ENCODE results near the gene MUC5B.
"Not testable (repeated sequence)": the region's sequence is repeated elsewhere in the genome, so short reads cannot be mapped to it uniquely, and the experiment has no call there.

MUC5B gene

GRCh38 chr11:1251236-1251770, 28.4 kb downstream of the MUC5B start:
- no peak for DNase-seq

DNA sequence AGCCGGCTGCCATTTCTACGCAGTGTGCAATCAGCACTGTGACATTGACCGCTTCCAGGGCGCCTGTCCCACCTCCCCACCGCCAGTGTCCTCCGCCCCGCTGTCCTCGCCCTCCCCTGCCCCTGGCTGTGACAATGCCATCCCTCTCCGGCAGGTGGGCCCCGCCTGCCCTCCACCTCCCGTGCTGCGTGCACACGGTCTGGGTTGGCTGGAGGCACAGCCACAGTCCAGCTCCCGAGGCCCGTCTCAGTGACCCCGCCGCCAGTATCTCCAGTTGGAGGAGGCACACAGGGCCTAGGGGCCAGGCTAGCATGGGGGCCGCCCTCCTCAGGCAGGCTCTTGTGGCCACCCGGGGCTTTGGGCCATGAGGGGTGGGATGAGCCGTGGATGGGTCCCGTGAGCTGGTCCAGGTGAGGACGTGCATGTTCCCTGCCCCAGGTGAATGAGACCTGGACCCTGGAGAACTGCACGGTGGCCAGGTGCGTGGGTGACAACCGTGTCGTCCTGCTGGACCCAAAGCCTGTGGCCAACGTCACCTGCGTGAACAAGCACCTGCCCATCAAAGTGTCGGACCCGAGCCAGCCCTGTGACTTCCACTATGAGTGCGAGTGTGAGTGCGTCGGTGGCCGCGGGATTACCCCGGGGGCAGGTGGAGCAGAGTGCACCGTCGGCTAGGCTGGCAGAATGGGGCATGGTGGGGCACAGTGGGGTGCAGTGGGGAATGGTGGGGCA, 29.7 kb downstream of the MUC5B start:
- DNase-seq: no peak

DNA sequence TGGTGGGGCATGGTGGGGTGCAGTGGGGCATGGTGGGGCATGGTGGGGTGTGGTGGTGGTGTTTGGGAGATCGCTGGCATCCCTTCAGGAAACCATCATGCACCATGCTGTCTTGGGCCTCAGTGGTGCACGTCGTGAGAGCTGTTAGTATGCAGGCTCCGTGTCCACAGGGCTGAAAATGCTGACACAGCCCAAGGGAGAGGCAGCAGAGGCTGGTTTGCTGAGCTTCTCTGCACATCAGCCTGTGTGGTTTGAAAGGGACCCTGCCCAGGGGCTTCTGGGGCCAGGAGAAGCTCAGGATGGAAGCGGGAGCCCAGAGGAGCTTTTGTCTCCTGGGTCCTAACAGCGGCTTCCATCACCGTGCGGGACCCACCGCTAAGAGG, 30.2 kb downstream of the MUC5B start:
- DNase-seq: no peak

DNA sequence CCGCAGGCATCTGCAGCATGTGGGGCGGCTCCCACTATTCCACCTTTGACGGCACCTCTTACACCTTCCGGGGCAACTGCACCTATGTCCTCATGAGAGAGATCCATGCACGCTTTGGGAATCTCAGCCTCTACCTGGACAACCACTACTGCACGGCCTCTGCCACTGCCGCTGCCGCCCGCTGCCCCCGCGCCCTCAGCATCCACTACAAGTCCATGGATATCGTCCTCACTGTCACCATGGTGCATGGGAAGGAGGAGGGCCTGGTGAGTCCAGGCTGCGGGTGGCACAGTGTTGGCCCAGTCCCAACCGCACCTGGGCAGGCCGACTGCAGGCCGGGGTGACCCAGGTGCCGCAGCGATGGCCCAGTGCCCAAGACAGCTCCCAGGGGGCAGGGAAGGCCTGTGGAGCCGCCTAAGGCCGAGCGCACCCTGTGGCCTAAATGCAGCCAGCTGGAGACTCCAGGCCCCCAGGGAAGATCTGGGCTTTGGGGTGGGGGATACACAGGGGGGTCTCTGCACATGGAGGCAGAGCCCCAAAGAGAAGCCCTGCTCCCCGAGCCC, 31.3 kb downstream of the MUC5B start:
- DNase-seq: no peak

DNA sequence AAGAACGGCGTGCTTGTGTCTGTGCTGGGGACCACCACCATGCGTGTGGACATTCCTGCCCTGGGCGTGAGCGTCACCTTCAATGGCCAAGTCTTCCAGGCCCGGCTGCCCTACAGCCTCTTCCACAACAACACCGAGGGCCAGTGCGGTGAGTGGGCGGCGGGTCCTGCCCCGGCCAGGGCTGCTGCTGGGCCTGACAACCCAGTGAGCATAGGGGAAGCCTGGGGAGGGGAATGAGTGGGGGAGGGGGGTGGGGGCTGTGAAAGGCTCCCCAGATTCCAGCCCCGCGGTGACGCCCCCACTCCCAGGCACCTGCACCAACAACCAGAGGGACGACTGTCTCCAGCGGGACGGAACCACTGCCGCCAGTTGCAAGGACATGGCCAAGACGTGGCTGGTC, 31.9 kb downstream of the MUC5B start:
- DNase-seq: no peak

DNA sequence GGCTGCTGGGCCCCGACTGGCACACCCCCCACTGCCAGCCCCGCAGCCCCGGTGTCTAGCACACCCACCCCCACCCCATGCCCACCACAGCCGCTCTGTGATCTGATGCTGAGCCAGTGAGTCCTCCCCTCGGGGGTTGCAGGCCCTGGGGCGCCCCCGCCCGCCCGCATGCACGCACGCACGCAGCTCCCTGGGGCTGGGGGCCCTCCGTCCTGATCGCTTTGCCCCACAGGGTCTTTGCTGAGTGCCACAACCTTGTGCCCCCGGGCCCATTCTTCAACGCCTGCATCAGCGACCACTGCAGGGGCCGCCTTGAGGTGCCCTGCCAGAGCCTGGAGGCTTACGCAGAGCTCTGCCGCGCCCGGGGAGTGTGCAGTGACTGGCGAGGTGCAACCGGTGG, 32.3 kb downstream of the MUC5B start:
- no peak for DNase-seq

GRCh38 chr11:1256257-1257045, 33.6 kb downstream of the MUC5B start:
- DNase-seq: no peak

DNA sequence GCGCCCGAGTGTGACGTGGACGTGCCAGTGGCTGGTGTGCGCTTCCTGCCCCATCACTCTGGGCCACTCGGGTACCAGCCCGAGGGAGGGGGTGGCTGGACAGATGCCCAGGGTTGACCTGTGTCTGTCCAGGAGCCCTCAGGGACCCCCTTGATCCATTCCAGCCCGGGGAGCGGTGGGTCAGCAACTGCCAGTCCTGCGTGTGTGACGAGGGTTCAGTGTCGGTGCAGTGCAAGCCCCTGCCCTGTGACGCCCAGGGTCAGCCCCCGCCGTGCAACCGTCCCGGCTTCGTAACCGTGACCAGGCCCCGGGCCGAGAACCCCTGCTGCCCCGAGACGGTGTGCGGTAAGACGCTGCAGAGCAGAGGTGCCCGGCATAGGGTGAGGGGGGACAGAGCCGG, 34.5 kb downstream of the MUC5B start:
- no peak for DNase-seq

DNA sequence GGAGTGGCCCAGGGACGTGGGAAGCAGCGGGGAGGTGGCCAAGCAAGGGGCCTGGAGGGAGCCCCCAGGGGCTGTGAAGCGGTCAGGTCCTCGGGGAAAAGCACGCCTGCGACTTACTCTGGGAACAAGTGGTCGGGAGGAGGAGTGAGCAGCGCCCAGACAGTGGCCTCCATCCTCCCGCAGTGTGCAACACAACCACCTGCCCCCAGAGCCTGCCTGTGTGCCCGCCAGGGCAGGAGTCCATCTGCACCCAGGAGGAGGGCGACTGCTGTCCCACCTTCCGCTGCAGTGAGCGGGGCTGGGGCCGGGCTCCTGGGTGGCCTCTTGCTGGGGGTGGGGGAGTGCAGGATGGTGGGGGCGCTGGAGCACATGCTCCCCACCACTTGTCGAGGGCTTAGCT, 35.0 kb downstream of the MUC5B start:
- DNase-seq: no peak

DNA sequence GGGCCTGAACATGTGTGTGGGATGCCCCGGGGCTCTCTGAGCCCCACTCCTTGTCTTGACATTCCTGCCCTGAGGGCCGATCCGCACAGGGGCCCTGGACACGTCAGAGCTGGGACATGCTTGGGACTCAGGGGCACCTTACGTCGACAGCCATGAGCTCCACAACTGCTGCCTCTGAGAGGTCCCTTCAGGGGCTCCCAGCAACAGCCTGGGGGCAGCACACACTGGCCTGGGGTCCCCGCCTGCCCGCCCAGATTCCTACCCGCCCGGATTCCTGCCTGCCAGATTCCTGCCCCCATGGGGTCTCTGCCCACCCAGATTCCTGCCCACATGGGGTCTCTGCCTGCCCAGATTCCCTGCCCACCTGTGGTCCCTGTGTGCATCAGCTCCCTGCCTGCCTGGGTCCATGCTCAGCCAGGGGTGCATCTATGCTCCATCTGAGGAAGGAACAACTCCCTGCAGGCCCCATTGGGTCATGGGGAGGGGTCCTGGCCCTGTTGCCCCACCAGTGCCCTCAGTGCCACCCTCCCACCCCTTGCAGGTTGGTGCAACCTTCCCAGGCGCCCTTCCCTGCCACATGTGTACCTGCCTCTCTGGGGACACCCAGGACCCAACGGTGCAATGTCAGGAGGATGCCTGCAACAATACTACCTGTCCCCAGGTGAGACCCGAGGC, 35.7 kb downstream of the MUC5B start:
- no peak for DNase-seq

- no peak for DNase-seq
Measured at GRCh38 chr11:1259076-1259461, 36.2 kb downstream of the MUC5B start.

- no peak for DNase-seq
Measured at GRCh38 chr11:1259561-1259960, 36.7 kb downstream of the MUC5B start.

- DNase-seq: no peak
Measured at GRCh38 chr11:1260023-1260501, 37.2 kb downstream of the MUC5B start.

- no peak for DNase-seq
Measured at GRCh38 chr11:1260620-1261019, 37.8 kb downstream of the MUC5B start.

- DNase-seq: no peak
Measured at GRCh38 chr11:1261241-1262071, 38.6 kb downstream of the MUC5B start.

GRCh38 chr11:1262172-1263006, 39.5 kb downstream of the MUC5B start:
- peak; percentile 84 for DNase-seq

DNA sequence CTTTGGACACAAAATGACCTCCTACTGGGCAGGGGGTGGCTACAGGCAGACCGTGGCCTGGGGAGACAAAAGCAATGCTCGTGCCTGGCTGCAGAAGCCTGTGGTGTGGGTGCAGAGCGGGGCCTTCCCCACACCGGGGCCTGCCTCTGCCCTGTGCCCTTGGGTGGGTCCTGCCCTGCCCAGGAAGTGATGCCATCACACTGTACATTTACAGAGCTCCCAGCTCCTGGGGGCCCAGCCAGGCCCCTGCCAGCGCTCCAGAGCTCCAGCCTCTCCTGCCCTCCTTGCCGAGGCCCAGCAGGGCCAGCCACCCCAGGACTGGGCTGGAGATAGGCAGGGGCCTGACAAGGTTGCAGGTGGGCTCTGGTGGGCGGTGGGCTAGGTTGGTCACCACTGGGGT, 40.1 kb downstream of the MUC5B start:
- DNase-seq: no peak

DNA sequence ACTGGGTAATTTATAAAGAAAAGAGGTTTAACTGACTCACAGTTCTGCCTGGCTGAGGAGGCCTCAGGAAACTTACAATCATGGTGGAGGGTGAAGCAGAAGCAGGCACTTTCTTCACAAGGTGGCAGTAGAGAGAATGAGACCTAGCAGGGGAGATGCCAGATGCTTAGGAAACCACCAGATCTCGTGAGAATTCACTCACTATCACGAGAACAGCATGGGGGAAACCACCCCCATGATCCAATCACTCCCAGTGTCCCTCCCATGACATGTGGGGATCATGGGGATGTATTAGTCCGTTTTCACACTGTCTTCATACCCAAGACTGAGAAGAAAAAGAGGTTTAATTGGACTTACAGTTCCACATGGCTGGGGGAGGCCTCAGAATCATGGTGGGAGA, 41.6 kb downstream of the MUC5B start:
- DNase-seq: peak; percentile 70

DNA sequence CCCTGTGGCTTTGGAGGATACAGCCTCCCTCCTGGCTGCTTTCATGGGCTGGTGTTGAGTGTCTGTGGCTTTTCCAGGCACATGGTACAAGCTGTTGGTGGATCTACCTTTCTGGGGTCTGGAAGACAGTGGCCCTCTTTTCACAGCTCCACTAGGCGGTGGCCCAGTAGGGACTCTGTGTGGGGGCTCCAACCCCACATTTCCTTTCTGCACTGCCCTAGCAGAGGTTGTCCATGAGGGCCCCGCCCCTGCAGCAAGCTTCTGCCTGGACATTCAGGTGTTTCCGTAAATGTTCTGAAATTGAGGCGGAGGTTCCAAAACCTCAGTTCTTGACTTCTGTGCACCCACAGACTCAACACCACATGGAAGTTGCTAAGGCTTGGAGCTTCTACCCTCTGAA, 42.6 kb downstream of the MUC5B start:
- not testable (repeated sequence) for DNase-seq

DNA sequence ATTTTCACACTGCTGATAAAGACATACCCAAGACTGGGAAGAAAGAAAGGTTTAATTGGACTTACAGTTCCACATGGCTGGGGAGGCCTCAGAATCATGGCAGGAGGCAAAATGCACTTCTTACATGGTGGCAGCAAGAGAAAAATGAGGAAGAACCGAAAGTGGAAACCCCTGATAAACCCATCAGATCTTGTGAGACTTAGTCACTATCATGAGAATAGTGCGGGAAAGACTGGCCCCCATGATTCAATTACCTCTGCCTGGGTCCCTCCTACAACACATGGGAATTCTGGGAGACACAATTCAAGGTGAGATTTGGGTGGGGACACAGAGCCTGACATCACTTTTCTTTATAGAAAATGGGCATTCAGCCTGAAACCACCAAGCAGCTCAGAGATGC, 44.1 kb downstream of the MUC5B start:
- not testable (repeated sequence) for DNase-seq

Data from fibroblast of skin of abdomen (primary cell).